Endothelial cell of umbilical vein (primary cell): ENCODE measurements around the gene PAX5. TPM values are rescaled to one million over a fixed set of nuclear protein-coding genes. Genes with fewer than 3 reads are reported as not detected.

Experiments used
- BruUV-seq: library from RNA; stranded (reverse); fragments of 400-500 nt; replicated peaks from 2 replicates; lab custom pipeline; 2021; lab: Mats Ljungman, UMichigan
- CTCF ChIA-PET: fragments of 300-600, 350-600 bp; sonication (Branson Sonifier 250); formaldehyde crosslinking; loops from one replicate; lab custom pipeline; 2021; ENCODE audit warnings: antibody characterized with exemption, inconsistent platforms; lab: Charles Lee
- POLR2A ChIA-PET: fragments of 300-600, 350-600 bp; sonication (Branson Sonifier 250); formaldehyde crosslinking; loops from one replicate; lab custom pipeline; 2021; ENCODE audit warnings: antibody characterized with exemption, inconsistent platforms; lab: Charles Lee
- DNase-seq: peaks from one replicate; pipeline ENCODE4 v3.0.0-alpha.2; 2011; ENCODE audit warnings: low read depth, low spot score
- FAIRE-seq: peaks from 2 replicates; lab custom pipeline; 2011; peaks lifted over from hg19 to GRCh38; lab: Jason Lieb, UNC
- H2AFZ ChIP-seq: 2 replicates; pipeline ENCODE4 v1.6.0; 2012; ENCODE audit warnings: low read depth, low read length, control low read depth, inconsistent platforms
- H3K27ac ChIP-seq: 2 replicates; pipeline ENCODE4 v1.5.1; 2011; ENCODE audit warnings: low read depth, mild to moderate bottlenecking, control low read depth, low read length, moderate library complexity; ENCODE audit not compliant: insufficient read depth
- H3K27me3 ChIP-seq, 2 experiments: 2 replicates each; pipeline versions ENCODE4 v1.6.0 to v1.6.1; 2011; ENCODE audit warnings: low read length in 2 of 2, mixed read lengths in 1 of 2; ENCODE audit not compliant: control insufficient read depth in 2 of 2, insufficient read depth in 2 of 2
- H3K36me3 ChIP-seq, 2 experiments: 2 replicates in 1 of 2; 3 replicates in 1 of 2; pipeline ENCODE4 v1.5.1; 2011; ENCODE audit warnings: low read length in 2 of 2, mild to moderate bottlenecking in 1 of 2, moderate library complexity in 1 of 2; ENCODE audit not compliant: control insufficient read depth in 2 of 2, insufficient read depth in 2 of 2; ENCODE audit errors: extremely low read depth in 1 of 2
- H3K4me1 ChIP-seq: 3 replicates; pipeline ENCODE4 v1.5.1; 2011; ENCODE audit warnings: mild to moderate bottlenecking, low read length; ENCODE audit not compliant: control insufficient read depth, insufficient read depth; ENCODE audit errors: extremely low read depth
- H3K4me2 ChIP-seq: 2 replicates; pipeline ENCODE4 v1.6.1; 2011; ENCODE audit warnings: low read length, control low read depth, mixed read lengths; ENCODE audit not compliant: insufficient read depth
- H3K4me3 ChIP-seq, 3 experiments: fragments of 200-600 bp in 1 of 3; sonication (generic), shearing (Covaris generic) in 1 of 3; replicated peaks in 1 of 3; 2 replicates each; pipeline ENCODE4 v1.5.1; 2011 to 2016; ENCODE audit warnings: control low read depth in 3 of 3, low read length in 3 of 3, mild to moderate bottlenecking in 2 of 3, inconsistent platforms in 1 of 3, low read depth in 1 of 3, moderate library complexity in 1 of 3; ENCODE audit not compliant: insufficient read depth in 1 of 3
- H3K79me2 ChIP-seq: 2 replicates; pipeline ENCODE4 v1.6.0; 2012; ENCODE audit warnings: low read length, inconsistent platforms; ENCODE audit not compliant: control insufficient read depth, insufficient read depth
- H3K9ac ChIP-seq: replicated peaks from 2 replicates; pipeline ENCODE3; 2011; ENCODE audit warnings: low read length, control low read depth; ENCODE audit not compliant: insufficient read depth; ENCODE audit errors: extremely low read depth
- H3K9me1 ChIP-seq: replicated peaks from 3 replicates; pipeline ENCODE4 v1.6.0; 2011; ENCODE audit warnings: mild to moderate bottlenecking, low read length; ENCODE audit not compliant: control insufficient read depth, insufficient read depth; ENCODE audit errors: extremely low read depth
- H3K9me3 ChIP-seq: replicated peaks from 2 replicates; pipeline ENCODE4 v1.5.1; 2012; ENCODE audit warnings: low read length, inconsistent platforms; ENCODE audit not compliant: control insufficient read depth, insufficient read depth
- H4K20me1 ChIP-seq: replicated peaks from 2 replicates; pipeline ENCODE3; 2011; ENCODE audit warnings: mild to moderate bottlenecking, low read length; ENCODE audit not compliant: control insufficient read depth, insufficient read depth; ENCODE audit errors: extremely low read depth
- EZH2 ChIP-seq: IDR thresholded peaks from 2 replicates; pipeline ENCODE4 v1.6.1; 2012; ENCODE audit warnings: borderline replicate concordance, low read depth, mild to moderate bottlenecking, moderate library complexity, low read length, inconsistent platforms; ENCODE audit not compliant: severe bottlenecking
- FOS ChIP-seq: IDR thresholded peaks from 2 replicates; pipeline ENCODE4 v1.6.1; 2011; ENCODE audit warnings: mild to moderate bottlenecking, low read length, moderate library complexity, borderline replicate concordance; ENCODE audit not compliant: insufficient read depth
- GATA2 ChIP-seq: IDR thresholded peaks from 2 replicates; pipeline ENCODE4 v1.7.0; 2011; ENCODE audit warnings: low read depth, mild to moderate bottlenecking, moderate library complexity, mixed read lengths, low read length; ENCODE audit not compliant: insufficient read length, insufficient read depth
- JUN ChIP-seq: IDR thresholded peaks from 2 replicates; pipeline ENCODE4 v1.6.1; 2011; ENCODE audit warnings: borderline replicate concordance, low read depth; ENCODE audit not compliant: insufficient read length, insufficient read depth
- MYC ChIP-seq: IDR thresholded peaks from one replicate; pipeline ENCODE4 v1.6.1; 2011; ENCODE audit warnings: mild to moderate bottlenecking, low read depth, low read length
- POLR2A ChIP-seq: IDR thresholded peaks from 2 replicates; pipeline ENCODE4 v1.6.1; 2012; ENCODE audit warnings: low read depth, mild to moderate bottlenecking, control low read depth, low read length
- POLR2AphosphoS5 ChIP-seq: IDR thresholded peaks from 2 replicates; pipeline ENCODE4 v1.6.1; 2012; ENCODE audit warnings: low read depth, mild to moderate bottlenecking, control low read depth, low read length, moderate library complexity; ENCODE audit not compliant: insufficient read depth
- dilution Hi-C: fragments of 300-500 bp; cut with MboI; formaldehyde crosslinking; loops from one replicate; pipeline ENCODE4 v1.15.0; 2019; ENCODE audit warnings: low sequenced_read_pairs; ENCODE audit not compliant: extremely low pct_ligation_motif_present
- intact Hi-C: fragments of 100-400 bp; cut with micrococcal nuclease; formaldehyde crosslinking; loops from one replicate; pipeline ENCODE4 v1.10.0; 2022
- polyA plus RNA-seq, 4 experiments: library from polyadenylated mRNA; depleted of rRNA in 3 of 4; stranded (reverse) in 3 of 4; unstranded in 1 of 4; fragments of >200 nt; gene quantifications; 2 replicates each; pipeline versions ENCODE4 v1.2.1 to v1.2.3, GENCODE V29; 2011 to 2012; ENCODE audit warnings: missing spikeins in 1 of 4
- total RNA-seq: library from RNA; stranded (reverse); gene quantifications from 2 replicates; pipeline ENCODE4 v1.2.3, GENCODE V29; 2021
- TF ChIP-seq, protein P1 (sequence below): IDR thresholded peaks from 2 replicates; pipeline ENCODE4 v1.6.1; 2011; ENCODE audit not compliant: insufficient read depth, insufficient read length
- TF ChIP-seq, protein P2 (sequence below), 2 donors: IDR thresholded peaks; 1 replicate in 1 of 2; 2 replicates in 1 of 2; pipeline ENCODE4 v1.5.1; 2011; ENCODE audit warnings: low read length in 2 of 2, mild to moderate bottlenecking in 2 of 2, moderate library complexity in 2 of 2, control low read depth in 1 of 2, inconsistent platforms in 1 of 2, low read depth in 1 of 2; ENCODE audit not compliant: insufficient read depth in 1 of 2; ENCODE audit errors: extremely low read depth in 1 of 2

Gene PAX5
- total and polyA plus RNA-seq, 2 donors (not counting 3 experiments of a cell fraction or from before 2014, with no cell fraction given) = not detected

DNA sequence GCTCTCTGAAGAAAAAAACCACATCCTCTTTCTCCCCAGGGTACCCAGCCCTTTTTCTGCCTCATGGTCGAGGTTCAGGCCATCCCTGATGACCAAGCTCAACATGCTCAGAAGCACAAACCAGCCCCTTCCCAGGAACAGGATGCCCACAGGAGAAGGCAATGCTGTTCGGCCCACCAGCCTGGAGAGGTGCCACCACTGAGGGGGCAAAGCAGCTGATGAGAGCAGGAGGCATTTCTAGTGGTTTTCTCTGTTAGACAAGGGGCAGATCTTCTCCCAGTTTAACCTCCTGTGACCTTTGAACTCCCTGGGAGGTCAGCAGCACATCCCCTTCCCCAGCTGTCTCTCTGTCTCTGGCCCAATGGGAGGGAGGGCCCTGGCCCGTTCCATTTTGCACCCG lies 73.0 kb downstream of the PAX5 start:
- H3K4me2 ChIP-seq = no peak overlapping the region
- no peaks in the 10 kb centered on the region for H3K4me1 ChIP-seq
- POLR2A ChIA-PET = no interaction called here
- dilution Hi-C loops = no loop called here
- FAIRE-seq (no peak), DNase-seq (no peak)
- H3K36me3 ChIP-seq = no peaks in the 10 kb centered on the region
- H3K9ac ChIP-seq = no peak overlapping the region
- H3K79me2 ChIP-seq = no peaks in the 10 kb centered on the region
- H3K9me1 ChIP-seq = no peaks in the 10 kb centered on the region
- TF ChIP-seq GATA2 (no peak), POLR2AphosphoS5 (no peak), JUN (no peak), MYC (no peak), POLR2A (no peak), EZH2 (no peak), FOS (no peak)
- TF ChIP-seq, protein P1, sequence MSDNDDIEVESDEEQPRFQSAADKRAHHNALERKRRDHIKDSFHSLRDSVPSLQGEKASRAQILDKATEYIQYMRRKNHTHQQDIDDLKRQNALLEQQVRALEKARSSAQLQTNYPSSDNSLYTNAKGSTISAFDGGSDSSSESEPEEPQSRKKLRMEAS = no peak
- TF ChIP-seq, protein P2, sequence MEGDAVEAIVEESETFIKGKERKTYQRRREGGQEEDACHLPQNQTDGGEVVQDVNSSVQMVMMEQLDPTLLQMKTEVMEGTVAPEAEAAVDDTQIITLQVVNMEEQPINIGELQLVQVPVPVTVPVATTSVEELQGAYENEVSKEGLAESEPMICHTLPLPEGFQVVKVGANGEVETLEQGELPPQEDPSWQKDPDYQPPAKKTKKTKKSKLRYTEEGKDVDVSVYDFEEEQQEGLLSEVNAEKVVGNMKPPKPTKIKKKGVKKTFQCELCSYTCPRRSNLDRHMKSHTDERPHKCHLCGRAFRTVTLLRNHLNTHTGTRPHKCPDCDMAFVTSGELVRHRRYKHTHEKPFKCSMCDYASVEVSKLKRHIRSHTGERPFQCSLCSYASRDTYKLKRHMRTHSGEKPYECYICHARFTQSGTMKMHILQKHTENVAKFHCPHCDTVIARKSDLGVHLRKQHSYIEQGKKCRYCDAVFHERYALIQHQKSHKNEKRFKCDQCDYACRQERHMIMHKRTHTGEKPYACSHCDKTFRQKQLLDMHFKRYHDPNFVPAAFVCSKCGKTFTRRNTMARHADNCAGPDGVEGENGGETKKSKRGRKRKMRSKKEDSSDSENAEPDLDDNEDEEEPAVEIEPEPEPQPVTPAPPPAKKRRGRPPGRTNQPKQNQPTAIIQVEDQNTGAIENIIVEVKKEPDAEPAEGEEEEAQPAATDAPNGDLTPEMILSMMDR (IDR thresholded peaks at IDR 0.05; ENCODE audit: extremely low read depth in 1 of 2, insufficient read depth in 1 of 2, low read depth in 1 of 2, low read length in 2 of 2) = no peak
- no peak overlapping the region for H3K4me3 ChIP-seq
- intact Hi-C loops = no loop called here
- H2AFZ ChIP-seq = no peak overlapping the region
- H3K9me3 ChIP-seq = no peaks in the 10 kb centered on the region
- no peaks in the 10 kb centered on the region for H4K20me1 ChIP-seq
- H3K27me3 ChIP-seq = peaks cover 11 to 17% of the 10 kb centered on the region in 2 experiments
- H3K27ac ChIP-seq = no peak overlapping the region
- CTCF ChIA-PET = interaction anchor here (1.2 to 1.3 kb wide), 2 partner anchors 9 to 35 kb away, joined by 3 read pairs; no protein-coding TSS in a partner anchor
- no TSS peak for BruUV-seq
